ENCODE data around the gene CPXM1.

Gene CPXM1

GRCh38 chr20:2800521-2801285, at the start of gene CPXM1:
CPXM1 (minus strand) TSS chr20:2800627; CDS start chr20:2800572, 55 bp downstream.
- DNase-seq (ENCODE audit: low read depth, low spot score), result peak; percentile 57

GRCh38 chr20:2849529-2849928, 49.1 kb upstream of the CPXM1 start:
- peaks cover 3% of the 10 kb centered on the region for H3K36me3 ChIP-seq (ENCODE audit: insufficient read depth, insufficient read length, low read length)
- no peak for TF ChIP-seq ZNF274 (IDR thresholded peaks at IDR 0.05; ENCODE audit: low read depth, low read length)
- no peak for TF ChIP-seq SUZ12 (IDR thresholded peaks at IDR 0.05; ENCODE audit: extremely low read depth, insufficient read depth, insufficient read length)
- TF ChIP-seq YY1 (IDR thresholded peaks at IDR 0.05; ENCODE audit: insufficient read depth, insufficient read length), result no peak
- H3K9me3 ChIP-seq (ENCODE audit: insufficient read depth, low read length), result no peaks in the 10 kb centered on the region
- no peak overlapping the region for H3K9ac ChIP-seq (ENCODE audit: insufficient read length, low read depth)
- no peaks in the 10 kb centered on the region for H3K27me3 ChIP-seq (ENCODE audit: insufficient read depth, insufficient read length)
- H3K4me3 ChIP-seq (ENCODE audit: insufficient read length, low read depth), result no peak overlapping the region
- DNase-seq (ENCODE audit: low read depth, low spot score), result no peak
- peaks cover 3% of the 10 kb centered on the region for H3K4me1 ChIP-seq (ENCODE audit: insufficient read depth, insufficient read length)

More at GRCh38 chr20:2800521-2801285, at the start of gene CPXM1:
- H3K9ac ChIP-seq (ENCODE audit: insufficient read length, low read depth), result peak within 1 kb of the TSS; percentile 98
- peaks cover 16% of the 10 kb centered on the region for H3K27me3 ChIP-seq (ENCODE audit: insufficient read depth, insufficient read length)
- H3K9me3 ChIP-seq (ENCODE audit: insufficient read depth, low read length), result no peaks in the 10 kb centered on the region
- no peaks in the 10 kb centered on the region for H3K4me1 ChIP-seq (ENCODE audit: insufficient read depth, insufficient read length)
- H3K36me3 ChIP-seq (ENCODE audit: insufficient read depth, insufficient read length, low read length), result peaks cover 30% of the 10 kb centered on the region
- TF ChIP-seq YY1 (IDR thresholded peaks at IDR 0.05; ENCODE audit: insufficient read depth, insufficient read length), result no peak
- TF ChIP-seq SUZ12 (IDR thresholded peaks at IDR 0.05; ENCODE audit: extremely low read depth, insufficient read depth, insufficient read length), result no peak
- TF ChIP-seq ZNF274 (IDR thresholded peaks at IDR 0.05; ENCODE audit: low read depth, low read length), result no peak
- peak within 1 kb of the TSS; percentile 90 for H3K4me3 ChIP-seq (ENCODE audit: insufficient read length, low read depth)

- H3K9ac ChIP-seq (ENCODE audit: insufficient read length, low read depth), result no peak overlapping the region
- no peak overlapping the region for H3K4me3 ChIP-seq (ENCODE audit: insufficient read length, low read depth)
- peaks cover 3% of the 10 kb centered on the region for H3K36me3 ChIP-seq (ENCODE audit: insufficient read depth, insufficient read length, low read length)
- no peak for DNase-seq (ENCODE audit: low read depth, low spot score)
- no peaks in the 10 kb centered on the region for H3K27me3 ChIP-seq (ENCODE audit: insufficient read depth, insufficient read length)
- no peaks in the 10 kb centered on the region for H3K9me3 ChIP-seq (ENCODE audit: insufficient read depth, low read length)
- no peak for TF ChIP-seq ZNF274 (IDR thresholded peaks at IDR 0.05; ENCODE audit: low read depth, low read length)
- no peak for TF ChIP-seq SUZ12 (IDR thresholded peaks at IDR 0.05; ENCODE audit: extremely low read depth, insufficient read depth, insufficient read length)
- no peak for TF ChIP-seq YY1 (IDR thresholded peaks at IDR 0.05; ENCODE audit: insufficient read depth, insufficient read length)
- peaks cover 3% of the 10 kb centered on the region for H3K4me1 ChIP-seq (ENCODE audit: insufficient read depth, insufficient read length)
Observed at GRCh38 chr20:2847802-2848201, 47.4 kb upstream of the CPXM1 start.

- no peak overlapping the region for H3K4me3 ChIP-seq (ENCODE audit: insufficient read length, low read depth)
- no peaks in the 10 kb centered on the region for H3K27me3 ChIP-seq (ENCODE audit: insufficient read depth, insufficient read length)
- H3K36me3 ChIP-seq (ENCODE audit: insufficient read depth, insufficient read length, low read length), result peaks cover 3% of the 10 kb centered on the region
- H3K9ac ChIP-seq (ENCODE audit: insufficient read length, low read depth), result no peak overlapping the region
- TF ChIP-seq YY1 (IDR thresholded peaks at IDR 0.05; ENCODE audit: insufficient read depth, insufficient read length), result no peak
- no peak for TF ChIP-seq SUZ12 (IDR thresholded peaks at IDR 0.05; ENCODE audit: extremely low read depth, insufficient read depth, insufficient read length)
- TF ChIP-seq ZNF274 (IDR thresholded peaks at IDR 0.05; ENCODE audit: low read depth, low read length), result no peak
- H3K9me3 ChIP-seq (ENCODE audit: insufficient read depth, low read length), result no peaks in the 10 kb centered on the region
- no peaks in the 10 kb centered on the region for H3K4me1 ChIP-seq (ENCODE audit: insufficient read depth, insufficient read length)
- DNase-seq (ENCODE audit: low read depth, low spot score), result no peak
Observed at GRCh38 chr20:2846698-2847097, 46.3 kb upstream of the CPXM1 start.

GRCh38 chr20:2845607-2846006, 45.2 kb upstream of the CPXM1 start:
- Histone ChIP-seq H3K36me3 (ENCODE audit: insufficient read depth, insufficient read length, low read length) (peaks cover 3% of the 10 kb centered on the region), H3K9me3 (ENCODE audit: insufficient read depth, low read length) (no peaks in the 10 kb centered on the region), H3K9ac (ENCODE audit: insufficient read length, low read depth) (no peak overlapping the region), H3K27me3 (ENCODE audit: insufficient read depth, insufficient read length) (no peaks in the 10 kb centered on the region), H3K4me1 (ENCODE audit: insufficient read depth, insufficient read length) (no peaks in the 10 kb centered on the region), H3K4me3 (ENCODE audit: insufficient read length, low read depth) (no peak overlapping the region)
- TF ChIP-seq SUZ12 (IDR thresholded peaks at IDR 0.05; ENCODE audit: extremely low read depth, insufficient read depth, insufficient read length) (no peak), ZNF274 (IDR thresholded peaks at IDR 0.05; ENCODE audit: low read depth, low read length) (no peak), YY1 (IDR thresholded peaks at IDR 0.05; ENCODE audit: insufficient read depth, insufficient read length) (no peak)
- no peak for DNase-seq (ENCODE audit: low read depth, low spot score)

GRCh38 chr20:2840967-2841531, 40.6 kb upstream of the CPXM1 start:
- Histone ChIP-seq H3K9ac (ENCODE audit: insufficient read length, low read depth) (peak overlapping the region; percentile 82), H3K27me3 (ENCODE audit: insufficient read depth, insufficient read length) (no peaks in the 10 kb centered on the region), H3K9me3 (ENCODE audit: insufficient read depth, low read length) (no peaks in the 10 kb centered on the region), H3K4me1 (ENCODE audit: insufficient read depth, insufficient read length) (peaks cover 5% of the 10 kb centered on the region), H3K4me3 (ENCODE audit: insufficient read length, low read depth) (peak overlapping the region; percentile 67), H3K36me3 (ENCODE audit: insufficient read depth, insufficient read length, low read length) (peaks cover 34% of the 10 kb centered on the region)
- TF ChIP-seq ZNF274 (IDR thresholded peaks at IDR 0.05; ENCODE audit: low read depth, low read length), result no peak
- TF ChIP-seq YY1 (IDR thresholded peaks at IDR 0.05; ENCODE audit: insufficient read depth, insufficient read length), result no peak
- no peak for TF ChIP-seq SUZ12 (IDR thresholded peaks at IDR 0.05; ENCODE audit: extremely low read depth, insufficient read depth, insufficient read length)
- DNase-seq (ENCODE audit: low read depth, low spot score), result no peak
